SK-N-SH (cell line): Measurements from ENCODE around the gene ABAT. TPM values are rescaled to one million over a fixed set of nuclear protein-coding genes. Genes with fewer than 3 reads are reported as not detected.
A peak's percentile ranks its signal among the peaks of the same experiment; 100 is the strongest.

Experiments
- CTCF ChIA-PET: fragments of 300-600, 350-600 bp; formaldehyde crosslinking; extraction: SDS; loops from one replicate; lab custom pipeline; 2021; lab: Yijun Ruan, JAX
- POLR2A ChIA-PET: fragments of 350-600 bp; sonication (Branson Sonifier 250); formaldehyde crosslinking; extraction: SDS; loops from one replicate; lab custom pipeline; 2020; ENCODE audit warnings: antibody characterized with exemption, inconsistent platforms; lab: Yijun Ruan, JAX
- DNase-seq: peaks from one replicate; pipeline ENCODE4 v3.0.0; 2012
- H2AFZ ChIP-seq: fragments of 200-600 bp; sonication (generic); 2 replicates; pipeline ENCODE4 v1.8.1; 2016; ENCODE audit warnings: antibody characterized with exemption, mild to moderate bottlenecking, low read depth
- H3F3A ChIP-seq: fragments of 200-600 bp; sonication (generic); replicated peaks from 2 replicates; pipeline ENCODE3; 2016; ENCODE audit warnings: antibody characterized with exemption, mild to moderate bottlenecking; ENCODE audit not compliant: insufficient read depth
- H3K27ac ChIP-seq, 2 experiments: fragments of 200-500 bp in 1 of 2; fragments of 200-600 bp in 1 of 2; sonication (Bioruptor generic) in 1 of 2; sonication (generic), shearing (Covaris generic) in 1 of 2; 2 replicates each; pipeline versions ENCODE4 v1.5.1 to v1.6.1; 2014 to 2016; ENCODE audit warnings: low read depth in 2 of 2, inconsistent platforms in 1 of 2, low read length in 1 of 2, mild to moderate bottlenecking in 1 of 2, mixed read lengths in 1 of 2
- H3K27me3 ChIP-seq: fragments of 200-600 bp; sonication (generic), shearing (Covaris generic); 2 replicates; pipeline ENCODE4 v1.6.1; 2016; ENCODE audit warnings: mixed run types; ENCODE audit not compliant: insufficient read depth
- H3K36me3 ChIP-seq, 2 experiments: fragments of 200-500 bp in 1 of 2; fragments of 200-600 bp in 1 of 2; sonication (Bioruptor generic) in 1 of 2; sonication (generic) in 1 of 2; replicated peaks in 1 of 2; 2 replicates each; pipeline versions ENCODE3 to v1.5.1; 2014 to 2016; ENCODE audit warnings: low read length in 1 of 2, mild to moderate bottlenecking in 1 of 2; ENCODE audit not compliant: insufficient read depth in 2 of 2, control insufficient read depth in 1 of 2
- H3K4me1 ChIP-seq, 2 experiments: fragments of 200-500 bp in 1 of 2; fragments of 200-600 bp in 1 of 2; sonication (Bioruptor generic) in 1 of 2; sonication (generic), shearing (Covaris generic) in 1 of 2; 2 replicates each; pipeline versions ENCODE4 v1.5.1 to v1.6.1; 2014 to 2016; ENCODE audit warnings: low read depth in 1 of 2, low read length in 1 of 2, mixed run types in 1 of 2; ENCODE audit not compliant: insufficient read depth in 2 of 2, control insufficient read depth in 1 of 2
- H3K4me2 ChIP-seq: fragments of 200-600 bp; sonication (generic), shearing (Covaris generic); 2 replicates; pipeline ENCODE4 v1.6.1; 2017; ENCODE audit warnings: mixed run types
- H3K4me3 ChIP-seq, 2 experiments: fragments of 200-500 bp in 1 of 2; fragments of 200-600 bp in 1 of 2; sonication (Bioruptor generic) in 1 of 2; sonication (generic), shearing (Covaris generic) in 1 of 2; 2 replicates each; pipeline versions ENCODE4 v1.5.1 to v1.8.1; 2014 to 2016; ENCODE audit warnings: low read depth in 2 of 2, inconsistent platforms in 1 of 2, low read length in 1 of 2, mild to moderate bottlenecking in 1 of 2, mixed read lengths in 1 of 2, moderate library complexity in 1 of 2
- H3K79me2 ChIP-seq: fragments of 200-600 bp; sonication (generic); 2 replicates; pipeline ENCODE4 v1.8.1; 2017; ENCODE audit warnings: mild to moderate bottlenecking; ENCODE audit not compliant: insufficient read depth
- H3K9ac ChIP-seq: fragments of 200-600 bp; sonication (generic); 2 replicates; pipeline ENCODE4 v1.6.1; 2017; ENCODE audit warnings: mixed run types
- H3K9me2 ChIP-seq: fragments of 200-600 bp; sonication (generic); 2 replicates; pipeline ENCODE4 v1.6.1; 2017; ENCODE audit warnings: mixed run types
- H3K9me3 ChIP-seq: fragments of 200-600 bp; sonication (generic); 2 replicates; pipeline ENCODE4 v1.6.1; 2017; ENCODE audit warnings: mixed run types, mild to moderate bottlenecking, moderate library complexity
- H4K20me1 ChIP-seq: fragments of 200-600 bp; sonication (generic); 2 replicates; pipeline ENCODE4 v1.6.1; 2017; ENCODE audit warnings: mild to moderate bottlenecking, mixed run types; ENCODE audit not compliant: insufficient read depth
- CHD2 ChIP-seq: fragments of 150-350 bp; IDR thresholded peaks from 2 replicates; pipeline ENCODE4 v1.6.1; 2018; ENCODE audit warnings: low read length; ENCODE audit not compliant: partially characterized antibody
- ELF1 ChIP-seq: IDR thresholded peaks from 2 replicates; pipeline ENCODE4 v1.4.0; 2012
- EP300 ChIP-seq, 2 experiments: IDR thresholded peaks; 2 replicates each; pipeline versions ENCODE4 v1.4.0 to v1.6.1; 2012; ENCODE audit warnings: borderline replicate concordance in 1 of 2, low read depth in 1 of 2, low read length in 1 of 2
- FOSL2 ChIP-seq: IDR thresholded peaks from 2 replicates; pipeline ENCODE4 v1.4.0; 2012; ENCODE audit warnings: low read depth, mild to moderate bottlenecking, moderate library complexity, borderline replicate concordance
- GABPA ChIP-seq: IDR thresholded peaks from 2 replicates; pipeline ENCODE4 v1.4.0; 2012; ENCODE audit warnings: low read depth, mild to moderate bottlenecking
- IRF3 ChIP-seq: fragments of 150-350 bp; IDR thresholded peaks from 2 replicates; pipeline ENCODE4 v1.6.1; 2016; ENCODE audit warnings: mild to moderate bottlenecking, low read depth, low read length
- MEF2A ChIP-seq: IDR thresholded peaks from 2 replicates; pipeline ENCODE4 v1.4.0; 2012; ENCODE audit warnings: low read depth, borderline replicate concordance
- MXI1 ChIP-seq: IDR thresholded peaks from 2 replicates; pipeline ENCODE4 v1.6.1; 2012; ENCODE audit warnings: mild to moderate bottlenecking, low read depth, low read length, improper control_type of control experiment
- NFIC ChIP-seq: IDR thresholded peaks from 2 replicates; pipeline ENCODE4 v1.4.0; 2012; ENCODE audit warnings: borderline replicate concordance
- NRF1 ChIP-seq: IDR thresholded peaks from 2 replicates; pipeline ENCODE4 v1.6.1; 2012; ENCODE audit warnings: low read depth, mild to moderate bottlenecking, low read length
- PBX3 ChIP-seq: IDR thresholded peaks from 2 replicates; pipeline ENCODE4; 2012
- RCOR1 ChIP-seq: fragments of 150-350 bp; IDR thresholded peaks from 2 replicates; pipeline ENCODE4 v1.6.1; 2017; ENCODE audit warnings: antibody characterized with exemption, low read length
- RXRA ChIP-seq: IDR thresholded peaks from 2 replicates; pipeline ENCODE4 v1.4.0; 2012; ENCODE audit warnings: low read depth, mild to moderate bottlenecking, borderline replicate concordance
- SIN3A ChIP-seq: IDR thresholded peaks from 2 replicates; pipeline ENCODE4 v1.6.1; 2012; ENCODE audit warnings: low read depth, mild to moderate bottlenecking, low read length, moderate library complexity, borderline replicate concordance
- SMC3 ChIP-seq: IDR thresholded peaks from 2 replicates; pipeline ENCODE4 v1.6.1; 2012; ENCODE audit warnings: low read depth, low read length, improper control_type of control experiment
- TAF1 ChIP-seq: IDR thresholded peaks from 2 replicates; pipeline ENCODE4 v1.6.1; 2012; ENCODE audit warnings: low read depth, mild to moderate bottlenecking, low read length, moderate library complexity, borderline replicate concordance
- USF1 ChIP-seq: IDR thresholded peaks from 2 replicates; pipeline ENCODE4 v1.4.0; 2012; ENCODE audit warnings: low read depth, borderline replicate concordance
- YY1 ChIP-seq: IDR thresholded peaks from 2 replicates; pipeline ENCODE4 v1.4.0; 2012; ENCODE audit warnings: low read depth, mild to moderate bottlenecking
- WGBS: methylation state at CpG from one replicate; pipeline ENCODE4 v1.1.6; 2017; ENCODE audit warnings: low lambda C conversion rate; 5-methylcytosine and 5-hydroxymethylcytosine counted together
- polyA plus RNA-seq, 3 experiments: library from polyadenylated mRNA; depleted of rRNA; stranded (reverse); fragments of >200 nt; gene quantifications; 2 replicates each; pipeline ENCODE4 v1.2.3, GENCODE V29; 2012

ABAT gene
- polyA plus RNA-seq, 1 of the 3 experiments (the other 2 are of a cell fraction) = 4.7 TPM

- Histone ChIP-seq H3F3A (peaks cover 5% of the 10 kb centered on the region), H3K36me3 (no peaks in the 10 kb centered on the region), H3K9ac (no peak overlapping the region), H3K27ac (peak overlapping the region in 1 of 2 experiments; percentile 34; a peak in 1 of 4 replicates), H3K9me3 (no peaks in the 10 kb centered on the region), H3K79me2 (no peaks in the 10 kb centered on the region), H3K9me2 (no peaks in the 10 kb centered on the region), H2AFZ (no peak overlapping the region), H3K4me1 (peaks cover 0 to 30% of the 10 kb centered on the region in 2 experiments; a peak in 2 of 4 replicates), H3K27me3 (no peaks in the 10 kb centered on the region), H4K20me1 (no peaks in the 10 kb centered on the region), H3K4me3 (no peak overlapping the region), H3K4me2 (no peak overlapping the region)
- DNase-seq = no peak
- TF ChIP-seq GABPA (no peak), PBX3 (no peak), SIN3A (no peak), FOSL2 (no peak), IRF3 (no peak), YY1 (no peak), MXI1 (no peak; the same call in 1 of the 2 replicates), NRF1 (no peak), TAF1 (no peak), SMC3 (no peak), MEF2A (no peak), ELF1 (no peak), RXRA (no peak), CHD2 (no peak)
- ChIA-PET CTCF (no interaction called here), POLR2A (no interaction called here)
- 62% methylated on average over 4 of the region's 4 CpGs for WGBS
These were observed 9.2 kb downstream of the ABAT start for GRCh38 chr16:8683640-8684039.

GRCh38 chr16:8685617-8686016 is 11.2 kb downstream of the ABAT start:
- Histone ChIP-seq H3F3A (no peaks in the 10 kb centered on the region), H3K27me3 (no peaks in the 10 kb centered on the region), H3K9ac (no peak overlapping the region), H3K9me2 (no peaks in the 10 kb centered on the region)
- DNase-seq = no peak
- TF ChIP-seq YY1 = no peak
- no peak for TF ChIP-seq RCOR1
- no peak for TF ChIP-seq FOSL2
- TF ChIP-seq NFIC = no peak
- TF ChIP-seq USF1 = no peak
- no peak for TF ChIP-seq EP300 (IDR thresholded peaks at IDR 0.05; ENCODE audit: borderline replicate concordance in 1 of 2, low read depth in 1 of 2, low read length in 1 of 2)
- TF ChIP-seq TAF1 = no peak
- TF ChIP-seq SIN3A = no peak
- TF ChIP-seq, all 33 proteins: peak for 0
- Histone ChIP-seq H3K9me3 (peaks cover 7% of the 10 kb centered on the region), H4K20me1 (no peaks in the 10 kb centered on the region), H3K36me3 (no peaks in the 10 kb centered on the region), H3K27ac (peak overlapping the region in 1 of 2 experiments; percentile 43; a peak in 1 of 4 replicates), H3K4me1 (peaks cover 0 to 30% of the 10 kb centered on the region in 2 experiments; a peak in 1 of 4 replicates), H2AFZ (no peak overlapping the region), H3K79me2 (no peaks in the 10 kb centered on the region), H3K4me2 (no peak overlapping the region), H3K4me3 (no peak overlapping the region)
- POLR2A ChIA-PET = no interaction called here
- CTCF ChIA-PET = interaction anchor here (1.1 to 1.6 kb wide), 2 partner anchors 20 to 106 kb away, joined by 3 read pairs; no protein-coding TSS in a partner anchor
- WGBS = 37% methylated on average over 3 of the region's 3 CpGs
